Measurements from ENCODE around the gene TAS2R31.

DNA sequence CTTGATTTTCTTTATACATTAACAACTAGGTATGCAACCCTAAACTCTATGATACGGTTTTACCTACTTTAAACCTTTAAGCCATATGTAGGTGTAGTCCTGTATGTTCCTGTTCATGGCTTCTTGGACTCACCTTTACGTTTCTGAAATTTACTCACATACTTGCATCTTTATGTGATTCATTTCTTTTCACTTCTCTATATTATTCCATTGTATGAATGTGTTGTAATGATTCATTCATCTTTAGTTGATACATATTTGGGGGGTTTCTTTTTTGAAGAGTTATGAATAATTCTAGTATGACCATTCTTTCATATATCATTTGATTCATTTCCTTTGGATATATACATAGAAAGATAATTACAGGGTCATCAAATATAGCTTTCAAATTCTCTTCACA, 42.1 kb downstream of the TAS2R31 start:
- TF ChIP-seq EZH2phosphoT487 (IDR thresholded peaks at IDR 0.05; ENCODE audit: insufficient read depth, low read depth) = no peak
- TF ChIP-seq EZH2 (IDR thresholded peaks at IDR 0.05; ENCODE audit: insufficient read depth, poor library complexity, severe bottlenecking) = no peak

Data from GM23248 (cell line).